Astrocyte (in vitro differentiated cells and primary cell): Measurements from ENCODE around the gene ARHGAP24. TPM values are rescaled to one million over a fixed set of nuclear protein-coding genes. Genes with fewer than 3 reads are reported as not detected.
A peak's percentile ranks its signal among the peaks of the same experiment; 100 is the strongest.

Experiments used
- DNase-seq: peaks from one replicate; pipeline ENCODE4 v3.0.0-alpha.2; 2010; ENCODE audit warnings: low read depth
- FAIRE-seq: peaks from 2 replicates; lab custom pipeline; 2011; peaks lifted over from hg19 to GRCh38; lab: Jason Lieb, UNC
- H2AFZ ChIP-seq: 2 replicates; pipeline ENCODE4 v1.6.0; 2012; ENCODE audit warnings: low read depth, low read length, inconsistent platforms
- H3K27ac ChIP-seq: 2 replicates; pipeline ENCODE4 v1.5.1; 2011; ENCODE audit warnings: low read depth, low read length, inconsistent platforms
- H3K27me3 ChIP-seq: 2 replicates; pipeline ENCODE4 v1.6.0; 2011; ENCODE audit warnings: low read length, inconsistent platforms; ENCODE audit not compliant: insufficient read depth
- H3K36me3 ChIP-seq: 2 replicates; pipeline ENCODE4 v1.5.1; 2011; ENCODE audit warnings: low read length, inconsistent platforms; ENCODE audit not compliant: insufficient read depth
- H3K4me1 ChIP-seq: 2 replicates; pipeline ENCODE4 v1.5.1; 2011; ENCODE audit warnings: low read length, inconsistent platforms; ENCODE audit not compliant: insufficient read depth
- H3K4me2 ChIP-seq: 2 replicates; pipeline ENCODE4 v1.6.0; 2012; ENCODE audit warnings: low read length, inconsistent platforms
- H3K4me3 ChIP-seq: 2 replicates; pipeline ENCODE4 v1.5.1; 2011; ENCODE audit warnings: low read depth, mild to moderate bottlenecking, low read length, inconsistent platforms; ENCODE audit not compliant: insufficient read depth
- H3K79me2 ChIP-seq: 2 replicates; pipeline ENCODE4 v1.6.0; 2012; ENCODE audit warnings: mild to moderate bottlenecking, low read length, inconsistent platforms; ENCODE audit not compliant: insufficient read depth
- H3K9ac ChIP-seq: 2 replicates; pipeline ENCODE4 v1.6.0; 2012; ENCODE audit warnings: mild to moderate bottlenecking, low read length, inconsistent platforms
- H3K9me3 ChIP-seq: 2 replicates; pipeline ENCODE4 v1.5.1; 2012; ENCODE audit warnings: low read depth, mild to moderate bottlenecking, low read length, inconsistent platforms; ENCODE audit not compliant: insufficient read depth
- H4K20me1 ChIP-seq: 2 replicates; pipeline ENCODE4 v1.6.0; 2012; ENCODE audit warnings: low read length, inconsistent platforms; ENCODE audit not compliant: insufficient read depth
- H3K27ac Mint-ChIP-seq: one replicate; pipeline ENCODE4 v1.8.0; 2021; ENCODE audit warnings: mild to moderate bottlenecking, mixed read lengths; ENCODE audit not compliant: unreplicated experiment
- H3K27me3 Mint-ChIP-seq: one replicate; pipeline ENCODE4 v1.8.0; 2021; ENCODE audit warnings: low read depth, mixed read lengths; ENCODE audit not compliant: unreplicated experiment
- H3K36me3 Mint-ChIP-seq: one replicate; pipeline ENCODE4 v1.8.0; 2021; ENCODE audit warnings: low read depth, mixed read lengths; ENCODE audit not compliant: unreplicated experiment
- H3K4me1 Mint-ChIP-seq: one replicate; pipeline ENCODE4 v1.8.0; 2021; ENCODE audit warnings: low read depth, mixed read lengths; ENCODE audit not compliant: unreplicated experiment
- H3K4me3 Mint-ChIP-seq: one replicate; pipeline ENCODE4 v1.8.0; 2021; ENCODE audit warnings: mild to moderate bottlenecking, moderate library complexity, mixed read lengths; ENCODE audit not compliant: unreplicated experiment
- H3K9me3 Mint-ChIP-seq: one replicate; pipeline ENCODE4 v1.8.0; 2021; ENCODE audit warnings: mild to moderate bottlenecking, mixed read lengths; ENCODE audit not compliant: unreplicated experiment
- CTCF ChIP-seq: IDR thresholded peaks from 2 replicates; pipeline ENCODE4 v1.5.1; 2011; ENCODE audit warnings: low read depth, mild to moderate bottlenecking, inconsistent platforms, low read length, moderate library complexity; ENCODE audit not compliant: insufficient read depth
- EZH2 ChIP-seq: IDR thresholded peaks from 2 replicates; pipeline ENCODE4 v1.6.1; 2012; ENCODE audit warnings: mild to moderate bottlenecking, low read length, inconsistent platforms; ENCODE audit not compliant: insufficient read depth
- total RNA-seq: library from RNA; stranded (reverse); gene quantifications from 2 replicates; pipeline ENCODE4 v1.2.1, GENCODE V29; 2021

Gene ARHGAP24
- total RNA-seq, 1 donor from 2014 or later: 2.1 TPM

DNA sequence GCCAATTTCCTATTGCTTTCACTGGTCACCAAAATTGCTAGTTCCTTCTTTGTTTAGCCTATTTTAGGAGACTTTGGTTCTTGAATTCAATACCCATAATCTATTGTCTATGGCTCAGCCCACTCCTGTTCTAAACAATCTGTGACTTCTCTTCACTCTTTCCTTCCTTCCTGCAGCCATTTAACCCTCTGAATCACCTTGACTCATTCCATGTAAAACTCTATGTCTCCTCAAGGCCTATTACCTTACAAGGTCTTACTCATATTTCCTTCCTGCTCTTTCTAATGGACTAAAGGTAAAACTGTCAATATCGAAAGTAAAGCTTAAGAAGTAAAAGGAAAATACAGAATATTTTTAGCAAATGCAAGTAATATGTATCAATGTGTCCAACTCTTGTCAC is 301.6 kb downstream of the ARHGAP24 start:
- TF ChIP-seq CTCF: no peak
- TF ChIP-seq EZH2: no peak
- no peaks in the 10 kb centered on the region for H3K27me3 ChIP-seq
- H2AFZ ChIP-seq: peak overlapping the region; percentile 27
- H3K27ac ChIP-seq: peak overlapping the region; percentile 15
- Mint-ChIP-seq H3K27me3 (no peaks in the 10 kb centered on the region), H3K4me1 (no peaks in the 10 kb centered on the region), H3K4me3 (no peak overlapping the region), H3K27ac (no peak overlapping the region), H3K9me3 (no peaks in the 10 kb centered on the region), H3K36me3 (no peaks in the 10 kb centered on the region)
- H3K4me3 ChIP-seq: no peak overlapping the region
- peaks cover 4% of the 10 kb centered on the region for H3K4me1 ChIP-seq
- no peak overlapping the region for H3K9ac ChIP-seq
- no peaks in the 10 kb centered on the region for H3K9me3 ChIP-seq
- FAIRE-seq: peak; percentile 50
- peak; percentile 62 for DNase-seq
- H3K36me3 ChIP-seq: no peaks in the 10 kb centered on the region
- no peaks in the 10 kb centered on the region for H4K20me1 ChIP-seq
- H3K79me2 ChIP-seq: peaks cover 16% of the 10 kb centered on the region
- H3K4me2 ChIP-seq: peak overlapping the region; percentile 23

GRCh38 chr4:85777908-85778631 is 303.1 kb downstream of the ARHGAP24 start:
- Histone ChIP-seq H3K4me1 (peaks cover 4% of the 10 kb centered on the region), H3K27me3 (no peaks in the 10 kb centered on the region), H3K9me3 (no peaks in the 10 kb centered on the region), H3K79me2 (peaks cover 25% of the 10 kb centered on the region), H3K36me3 (no peaks in the 10 kb centered on the region), H3K9ac (peak overlapping the region; percentile 85), H3K4me2 (peak overlapping the region; percentile 76), H4K20me1 (no peaks in the 10 kb centered on the region), H3K4me3 (peak overlapping the region; percentile 63), H3K27ac (peak overlapping the region; percentile 71), H2AFZ (no peak overlapping the region)
- H3K9me3 Mint-ChIP-seq: no peaks in the 10 kb centered on the region
- TF ChIP-seq CTCF: no peak
- TF ChIP-seq EZH2: no peak
- DNase-seq (no peak), FAIRE-seq (peak; percentile 17)
- no peaks in the 10 kb centered on the region for H3K27me3 Mint-ChIP-seq
- no peaks in the 10 kb centered on the region for H3K36me3 Mint-ChIP-seq
- no peak overlapping the region for H3K27ac Mint-ChIP-seq
- H3K4me1 Mint-ChIP-seq: no peaks in the 10 kb centered on the region
- H3K4me3 Mint-ChIP-seq: peak overlapping the region; percentile 22

DNA sequence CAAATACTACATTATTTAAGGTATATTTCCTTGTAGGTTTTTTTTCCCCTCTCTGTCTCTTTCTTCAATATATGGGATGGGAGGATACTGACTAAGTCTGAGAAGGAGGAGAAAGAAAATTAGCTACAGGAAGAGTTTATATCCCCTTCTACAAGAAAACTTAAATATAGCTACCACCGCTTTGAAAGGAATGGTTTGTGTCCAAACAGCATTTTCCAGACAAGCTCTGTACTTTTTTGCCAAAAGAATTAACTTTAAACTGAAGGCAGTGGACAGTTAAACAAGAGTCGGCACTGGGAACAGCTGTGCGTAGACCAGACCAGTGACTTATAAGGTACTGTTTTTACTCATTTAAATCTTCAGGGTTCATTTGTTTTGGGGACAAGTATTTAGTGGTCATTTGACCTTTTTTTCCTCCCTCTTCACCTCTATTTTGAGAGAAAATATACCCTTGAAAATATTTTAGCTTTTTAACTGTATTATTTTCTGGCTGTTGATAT is 303.7 kb downstream of the ARHGAP24 start:
- Histone ChIP-seq H2AFZ (peak overlapping the region; percentile 30), H3K27ac (peak overlapping the region; percentile 71), H4K20me1 (no peaks in the 10 kb centered on the region), H3K9me3 (no peaks in the 10 kb centered on the region), H3K27me3 (no peaks in the 10 kb centered on the region), H3K4me2 (peak overlapping the region; percentile 76), H3K9ac (peak overlapping the region; percentile 85), H3K4me3 (peak overlapping the region; percentile 63), H3K4me1 (peaks cover 5% of the 10 kb centered on the region), H3K79me2 (peaks cover 25% of the 10 kb centered on the region), H3K36me3 (no peaks in the 10 kb centered on the region)
- DNase-seq: no peak
- H3K36me3 Mint-ChIP-seq: no peaks in the 10 kb centered on the region
- no peaks in the 10 kb centered on the region for H3K9me3 Mint-ChIP-seq
- H3K4me3 Mint-ChIP-seq: peak overlapping the region; percentile 22
- H3K4me1 Mint-ChIP-seq: peaks cover under 1% of the 10 kb centered on the region
- no peak for FAIRE-seq
- no peak overlapping the region for H3K27ac Mint-ChIP-seq
- no peaks in the 10 kb centered on the region for H3K27me3 Mint-ChIP-seq
- no peak for TF ChIP-seq CTCF
- no peak for TF ChIP-seq EZH2
